ENCODE data around the gene KIN. TPM values are rescaled to one million over a fixed set of nuclear protein-coding genes. Genes with fewer than 3 reads are reported as not detected.

Gene KIN
- total RNA-seq, 1 experiment from 2014 or later: 23.4 TPM

DNA sequence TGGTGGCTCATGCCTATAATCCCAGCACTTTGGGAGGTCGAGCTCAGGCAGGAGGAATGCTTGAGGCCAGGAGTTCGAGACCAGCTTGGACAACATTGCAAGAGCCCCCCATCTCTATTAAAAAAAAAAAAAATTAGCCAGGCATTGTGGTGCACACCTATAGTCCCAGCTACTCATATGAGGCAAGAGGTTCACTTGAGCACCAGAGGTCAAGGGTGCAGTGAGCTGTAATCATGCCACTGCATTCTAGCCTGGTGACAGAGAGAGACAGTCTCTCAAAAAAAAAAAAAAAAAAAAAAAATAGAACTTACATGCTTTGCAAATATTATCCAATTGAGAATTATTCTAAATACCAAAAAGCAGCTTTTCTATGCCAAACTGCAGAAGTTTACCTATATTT lies 11.0 kb downstream of the KIN start:
- TF ChIP-seq, protein P1, sequence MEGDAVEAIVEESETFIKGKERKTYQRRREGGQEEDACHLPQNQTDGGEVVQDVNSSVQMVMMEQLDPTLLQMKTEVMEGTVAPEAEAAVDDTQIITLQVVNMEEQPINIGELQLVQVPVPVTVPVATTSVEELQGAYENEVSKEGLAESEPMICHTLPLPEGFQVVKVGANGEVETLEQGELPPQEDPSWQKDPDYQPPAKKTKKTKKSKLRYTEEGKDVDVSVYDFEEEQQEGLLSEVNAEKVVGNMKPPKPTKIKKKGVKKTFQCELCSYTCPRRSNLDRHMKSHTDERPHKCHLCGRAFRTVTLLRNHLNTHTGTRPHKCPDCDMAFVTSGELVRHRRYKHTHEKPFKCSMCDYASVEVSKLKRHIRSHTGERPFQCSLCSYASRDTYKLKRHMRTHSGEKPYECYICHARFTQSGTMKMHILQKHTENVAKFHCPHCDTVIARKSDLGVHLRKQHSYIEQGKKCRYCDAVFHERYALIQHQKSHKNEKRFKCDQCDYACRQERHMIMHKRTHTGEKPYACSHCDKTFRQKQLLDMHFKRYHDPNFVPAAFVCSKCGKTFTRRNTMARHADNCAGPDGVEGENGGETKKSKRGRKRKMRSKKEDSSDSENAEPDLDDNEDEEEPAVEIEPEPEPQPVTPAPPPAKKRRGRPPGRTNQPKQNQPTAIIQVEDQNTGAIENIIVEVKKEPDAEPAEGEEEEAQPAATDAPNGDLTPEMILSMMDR (conservative IDR thresholded peaks at IDR 0.05): no peak
- H3K4ac ChIP-seq (ENCODE audit: low read depth, low read length): no peak overlapping the region
- H3K36me3 Mint-ChIP-seq (ENCODE audit: insufficient read depth in 1 of 3, low read depth in 3 of 3): peaks cover 31 to 76% (median 67%) of the 10 kb centered on the region in 3 experiments
- no peaks in the 10 kb centered on the region for H3K27me3 ChIP-seq (ENCODE audit: insufficient read depth, low read length)
- H3K79me2 ChIP-seq (ENCODE audit: insufficient read depth, low read length): no peaks in the 10 kb centered on the region
- H3K9me3 Mint-ChIP-seq: no peaks in the 10 kb centered on the region
- no CpG with 5 or more reads among the region's 2 CpGs for WGBS (ENCODE audit: extremely low coverage, insufficient read length, low lambda C conversion rate)
- H2BK20ac ChIP-seq (ENCODE audit: low read depth, low read length, poor library complexity, severe bottlenecking): no peak overlapping the region
- H2AK5ac ChIP-seq (ENCODE audit: insufficient read length, low read length): no peak overlapping the region
- H3K4me1 Mint-ChIP-seq: no peaks in the 10 kb centered on the region
- H4K8ac ChIP-seq (replicated peaks; ENCODE audit: insufficient read length, low read depth, low read length): no peak overlapping the region
- H3K23me2 ChIP-seq (ENCODE audit: insufficient read length, low read depth, low read length, poor library complexity, severe bottlenecking): no peaks in the 10 kb centered on the region
- no peak overlapping the region for H3K9ac ChIP-seq (ENCODE audit: extremely low read depth, insufficient read length, low read length)
- no peak overlapping the region for H2AFZ ChIP-seq (ENCODE audit: low read length)
- no peak overlapping the region for H2BK120ac ChIP-seq (ENCODE audit: low read depth, low read length, poor library complexity, severe bottlenecking)
- H2BK15ac ChIP-seq (ENCODE audit: low read depth, low read length): no peak overlapping the region
- H3K14ac ChIP-seq (ENCODE audit: insufficient read depth, low read length): no peak overlapping the region
- no peak overlapping the region for H3K56ac ChIP-seq (ENCODE audit: insufficient read length, low read depth, low read length)
- no peak overlapping the region for H4K91ac ChIP-seq (ENCODE audit: insufficient read length, low read depth, low read length)
- H3K4me1 ChIP-seq (ENCODE audit: insufficient read depth, low read length): no peaks in the 10 kb centered on the region
- H3K27ac Mint-ChIP-seq: no peak overlapping the region
- no peak overlapping the region for H3T11ph ChIP-seq (ENCODE audit: low read length)
- H4K5ac ChIP-seq (ENCODE audit: insufficient read length, low read depth, low read length): no peak overlapping the region
- H3K9me3 ChIP-seq (ENCODE audit: control insufficient read depth, low read depth, low read length): no peaks in the 10 kb centered on the region
- H3K23ac ChIP-seq (ENCODE audit: insufficient read length, low read depth, low read length): no peak overlapping the region
- no peak for DNase-seq
- no peak overlapping the region for H2BK5ac ChIP-seq (ENCODE audit: insufficient read length, low read length)
- H3K79me1 ChIP-seq (ENCODE audit: insufficient read depth, low read depth, low read length, poor library complexity, severe bottlenecking): no peaks in the 10 kb centered on the region
- no peak overlapping the region for H2BK12ac ChIP-seq (ENCODE audit: insufficient read length, low read depth, low read length)
- no peak overlapping the region for H3K18ac ChIP-seq (ENCODE audit: insufficient read length, low read depth, low read length)
- no peak overlapping the region for H3K4me2 ChIP-seq (ENCODE audit: insufficient read depth, insufficient read length, low read length)
- no peaks in the 10 kb centered on the region for H3K27me3 Mint-ChIP-seq (ENCODE audit: low read depth)
- H4K20me1 ChIP-seq (ENCODE audit: control insufficient read depth, insufficient read depth, insufficient read length): no peaks in the 10 kb centered on the region
- no peak overlapping the region for H3K4me3 Mint-ChIP-seq
- no peak overlapping the region for H3K27ac ChIP-seq (ENCODE audit: insufficient read length, low read depth, low read length)
